HG03432 (cell line): ENCODE data around the gene MANSC4.

ENCODE experiments used
- ATAC-seq: cut with Tn5 transposase; IDR thresholded peaks from one replicate; pipeline ENCODE4 v1.9.1; 2021; ENCODE audit warnings: mild to moderate bottlenecking, moderate library complexity; ENCODE audit not compliant: unreplicated experiment

Gene MANSC4

DNA sequence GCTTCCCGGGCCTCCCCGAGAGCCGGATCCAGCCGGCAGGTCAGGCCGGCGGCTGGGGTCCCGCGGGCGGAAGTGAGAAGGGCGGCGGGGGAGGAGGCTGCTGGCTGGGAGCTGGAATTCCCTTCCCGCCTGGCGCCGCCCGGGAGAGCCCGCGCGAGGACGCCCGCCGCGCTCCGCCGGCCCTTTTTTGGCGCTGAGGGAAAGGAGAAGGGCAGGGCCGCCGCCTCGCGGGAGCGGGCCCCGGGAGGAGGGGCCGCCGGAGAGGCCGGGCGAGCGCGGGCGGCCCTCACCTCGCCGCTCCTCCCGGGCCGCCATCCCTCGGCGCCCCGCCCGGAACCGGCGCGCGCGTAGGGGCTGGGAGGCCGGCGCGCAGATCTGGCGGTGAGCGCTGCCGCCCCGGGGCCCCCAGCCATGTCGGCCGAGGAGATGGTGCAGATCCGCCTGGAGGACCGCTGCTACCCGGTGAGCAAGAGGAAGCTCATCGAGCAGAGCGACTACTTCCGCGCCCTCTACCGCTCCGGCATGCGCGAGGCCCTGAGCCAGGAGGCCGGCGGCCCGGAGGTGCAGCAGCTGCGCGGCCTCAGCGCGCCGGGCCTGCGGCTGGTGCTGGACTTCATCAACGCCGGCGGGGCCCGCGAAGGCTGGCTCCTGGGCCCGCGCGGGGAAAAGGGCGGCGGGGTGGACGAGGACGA, at the start of gene MANSC4, which contains the start of gene KLHL42:
Gene MANSC4 (minus strand): TSS at position 317 of the 692 bp plus-strand sequence. CDS start 8,960 bp downstream, outside the sequence.
Gene KLHL42 (plus strand): TSS at position 314 of the 692 bp plus-strand sequence. CDS start 98 bp downstream, at position 412.
- peak; percentile 81 for ATAC-seq

DNA sequence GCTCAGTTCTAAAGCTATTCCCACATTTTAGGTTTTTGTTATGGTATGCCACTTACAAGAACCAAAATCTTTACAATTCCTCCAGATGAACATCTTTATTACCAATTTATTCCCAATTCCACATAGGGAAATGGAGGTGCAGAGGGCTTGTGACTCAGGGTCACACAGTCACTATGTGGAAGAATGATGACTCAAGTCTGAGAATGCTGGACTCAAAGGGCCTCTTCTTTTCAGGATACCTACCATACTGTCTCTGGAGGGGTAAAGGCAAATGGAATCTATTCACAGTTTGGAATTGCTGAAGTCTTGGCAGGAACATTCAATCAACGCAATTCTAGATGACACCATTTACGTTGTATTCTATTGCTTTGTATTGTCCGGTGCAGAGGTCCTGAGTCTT, 48.2 kb upstream of the MANSC4 start:
- ATAC-seq: no peak

DNA sequence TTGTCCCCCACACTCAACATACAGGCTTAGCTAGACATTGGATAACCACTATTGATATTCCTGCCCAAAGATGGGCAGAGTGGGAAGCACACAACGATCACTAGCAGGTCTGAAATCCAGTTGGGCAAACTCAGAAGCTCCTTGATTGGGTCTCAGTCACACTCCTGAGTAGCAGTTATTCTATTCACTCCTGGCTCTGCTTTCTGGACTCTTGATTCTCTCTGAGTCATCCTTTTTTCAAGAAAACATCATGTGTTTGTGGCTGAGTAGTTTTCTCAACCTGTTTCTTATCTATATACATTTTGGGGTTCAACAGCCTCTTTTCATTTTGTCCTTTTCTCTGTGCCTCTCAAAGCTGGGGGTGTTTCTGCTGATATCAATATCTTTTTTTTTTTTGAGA, 46.0 kb upstream of the MANSC4 start:
- no peak for ATAC-seq

DNA sequence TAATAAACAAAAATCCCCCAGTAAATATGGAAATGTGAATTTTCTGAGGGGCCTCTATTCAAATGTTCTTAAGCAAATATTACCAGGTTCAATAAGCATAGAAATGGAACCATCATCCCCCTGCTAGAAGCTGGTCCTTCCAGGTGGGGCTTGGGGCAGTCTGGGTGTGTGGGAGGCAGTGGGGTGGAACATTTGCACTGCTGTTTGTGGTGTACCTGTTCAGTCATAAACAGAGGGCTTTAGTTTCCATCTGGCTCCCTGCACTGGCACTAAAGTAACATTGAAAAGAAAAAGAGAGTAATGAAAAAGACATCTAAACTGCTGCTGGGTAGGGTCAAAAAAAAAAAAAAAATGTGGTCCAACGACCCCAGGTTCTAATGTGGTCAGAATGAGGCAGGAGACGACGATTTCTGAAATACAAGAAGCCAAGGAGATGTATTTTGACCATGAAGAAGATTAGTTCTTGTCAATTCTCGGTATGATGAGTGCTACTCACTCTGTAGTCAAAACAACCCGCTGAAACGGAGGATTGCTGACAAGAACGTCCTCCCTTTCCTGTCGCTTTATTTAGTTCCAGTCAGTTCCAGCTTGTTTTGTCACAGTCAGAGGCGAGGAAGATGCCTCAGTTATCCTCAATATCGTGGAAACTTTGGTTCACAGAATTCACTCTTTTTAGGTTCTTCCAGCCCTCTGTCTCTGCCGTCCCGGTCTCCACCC, 44.2 kb upstream of the MANSC4 start:
- ATAC-seq: peak; percentile 71

DNA sequence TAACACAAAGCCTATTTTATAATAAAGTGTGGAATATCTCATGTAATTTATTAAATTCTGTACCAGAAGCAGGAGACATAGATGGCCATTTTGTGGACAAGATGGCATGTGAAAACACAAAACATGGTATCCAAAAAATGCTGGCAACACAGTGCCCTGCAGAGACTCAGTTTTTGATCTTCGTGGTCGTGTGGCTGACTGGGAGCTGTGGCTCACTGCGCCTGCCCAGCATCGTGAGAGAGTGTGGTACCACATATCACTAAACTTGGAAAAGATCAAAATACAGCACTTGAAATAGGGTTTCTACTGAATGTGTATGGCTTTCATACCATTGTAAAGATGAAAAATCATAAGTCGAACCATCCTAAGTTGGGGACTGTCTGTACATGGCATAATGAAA, 43.0 kb upstream of the MANSC4 start:
- ATAC-seq: no peak

DNA sequence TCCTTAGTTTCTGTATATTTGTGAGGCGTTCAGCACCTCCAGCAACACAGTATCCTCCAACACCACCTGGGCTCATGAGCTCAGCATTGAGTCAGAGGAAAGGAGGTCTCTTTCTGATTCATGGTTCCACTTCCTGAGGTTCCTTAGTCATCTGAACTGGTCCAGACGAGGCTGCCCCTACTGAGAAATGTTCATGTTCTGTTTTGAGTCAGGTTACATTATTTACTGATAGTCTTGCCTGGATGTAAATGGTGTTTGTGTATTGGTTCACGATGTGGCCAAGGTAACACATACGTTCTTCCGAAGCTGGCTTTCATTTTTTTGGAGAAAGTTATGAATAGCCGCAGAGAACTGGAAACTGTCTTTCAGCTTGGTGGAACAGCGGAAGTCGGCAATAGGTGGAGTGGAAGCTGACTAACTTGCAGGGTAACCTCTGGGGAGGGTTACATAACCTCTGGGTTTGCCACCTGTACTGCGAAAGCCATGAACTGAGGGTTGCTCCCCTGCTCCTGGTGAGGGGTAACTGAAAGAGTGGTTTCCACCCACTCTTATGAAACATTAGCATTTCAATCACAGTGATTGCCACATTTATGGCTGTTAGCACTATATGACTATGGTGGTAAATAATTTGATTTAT, 42.2 kb upstream of the MANSC4 start:
- peak; percentile 77 for ATAC-seq

DNA sequence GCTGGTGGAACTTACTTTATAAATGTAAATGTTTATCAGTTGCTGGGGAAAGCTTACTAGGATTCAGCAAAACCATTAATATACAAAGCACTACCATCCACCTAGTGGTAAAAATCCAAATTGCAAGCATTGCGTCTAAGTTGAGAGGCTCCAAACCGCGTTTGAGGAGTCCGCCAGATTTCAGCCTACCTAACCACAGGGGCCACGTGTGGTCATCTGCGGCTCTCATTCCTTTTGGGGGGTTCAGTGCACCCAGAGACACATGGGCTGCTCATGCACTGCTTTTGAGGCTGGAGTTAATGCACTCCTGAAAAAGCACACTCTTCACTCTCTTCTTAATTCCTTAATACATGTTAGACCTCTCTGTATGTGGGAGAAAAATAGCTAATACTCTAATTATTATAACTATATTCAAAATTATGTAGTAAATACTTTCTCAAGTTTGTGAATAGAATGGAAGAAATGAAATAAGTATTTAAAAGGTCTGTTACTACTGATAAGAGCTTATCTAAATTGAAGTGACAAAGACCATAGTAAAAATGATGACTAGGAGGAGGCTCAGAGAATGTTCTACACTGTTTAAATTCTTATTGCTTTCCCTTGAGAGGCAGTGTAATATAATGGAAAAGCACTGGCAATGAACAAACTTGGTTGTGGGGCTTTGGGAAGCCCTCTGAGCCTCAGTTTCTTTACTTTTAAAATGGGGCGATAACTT, 41.4 kb upstream of the MANSC4 start:
- ATAC-seq: no peak

DNA sequence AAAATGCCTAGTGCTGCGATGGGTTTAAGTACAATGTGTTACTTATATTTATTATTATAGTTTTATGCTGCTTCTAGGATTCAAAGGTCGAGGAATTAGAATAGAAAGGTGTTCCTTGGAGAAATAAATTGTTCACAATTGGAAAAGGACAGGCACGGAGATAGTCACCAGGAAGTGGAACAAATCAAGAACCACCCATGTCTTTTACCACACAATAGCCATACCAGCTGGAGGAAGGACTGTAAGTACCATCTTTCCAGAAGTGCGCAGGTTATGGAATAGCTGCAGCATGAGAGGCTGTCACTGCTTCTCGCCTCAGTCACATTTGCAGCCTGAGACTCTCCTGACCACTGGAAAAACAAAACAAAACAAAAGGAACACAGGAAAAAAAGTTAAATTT, 40.5 kb upstream of the MANSC4 start:
- ATAC-seq: no peak

DNA sequence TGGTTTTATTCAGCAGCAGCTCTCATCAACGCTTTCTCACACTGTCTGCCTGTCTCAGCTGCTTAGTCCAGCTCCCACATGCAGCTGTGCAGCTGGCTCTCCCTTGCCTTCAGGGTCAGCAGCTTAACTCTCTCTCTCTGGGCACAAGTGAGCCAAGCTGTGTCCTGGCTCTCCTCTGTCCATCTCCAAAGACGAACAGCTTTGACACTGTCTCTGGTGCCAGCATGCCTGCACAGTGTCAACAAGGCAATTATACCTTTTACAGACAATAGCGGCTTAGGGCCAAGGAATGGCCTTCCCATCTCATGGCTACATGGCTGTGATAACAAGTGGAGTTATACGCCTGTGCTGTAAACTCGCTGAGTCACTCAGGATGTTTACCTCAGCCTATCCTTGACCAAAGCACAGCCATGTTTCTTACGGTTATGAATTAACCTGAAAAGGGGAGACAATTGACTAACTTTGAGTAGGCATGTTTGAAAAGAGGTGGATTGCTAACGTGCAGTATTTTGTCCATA, 38.4 kb upstream of the MANSC4 start:
- ATAC-seq: no peak

DNA sequence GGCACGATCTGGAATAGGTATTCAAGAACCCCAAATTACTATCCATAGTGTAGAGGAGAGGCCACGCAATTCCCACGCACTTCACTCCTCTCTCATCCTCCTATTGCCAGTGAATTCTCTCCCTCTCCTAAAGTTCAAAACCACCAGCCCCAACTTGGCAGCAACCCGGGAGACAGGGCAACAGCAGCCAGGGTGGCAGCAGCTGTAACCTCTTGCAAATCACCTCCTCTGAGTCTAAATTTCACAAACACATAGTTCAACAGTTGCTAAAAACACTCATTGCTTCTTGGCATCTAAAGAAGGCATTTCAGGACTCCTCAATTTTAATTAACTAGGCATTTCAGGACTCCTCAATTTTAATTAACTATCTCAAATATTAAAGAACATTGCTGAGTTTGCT, 37.7 kb upstream of the MANSC4 start:
- no peak for ATAC-seq

DNA sequence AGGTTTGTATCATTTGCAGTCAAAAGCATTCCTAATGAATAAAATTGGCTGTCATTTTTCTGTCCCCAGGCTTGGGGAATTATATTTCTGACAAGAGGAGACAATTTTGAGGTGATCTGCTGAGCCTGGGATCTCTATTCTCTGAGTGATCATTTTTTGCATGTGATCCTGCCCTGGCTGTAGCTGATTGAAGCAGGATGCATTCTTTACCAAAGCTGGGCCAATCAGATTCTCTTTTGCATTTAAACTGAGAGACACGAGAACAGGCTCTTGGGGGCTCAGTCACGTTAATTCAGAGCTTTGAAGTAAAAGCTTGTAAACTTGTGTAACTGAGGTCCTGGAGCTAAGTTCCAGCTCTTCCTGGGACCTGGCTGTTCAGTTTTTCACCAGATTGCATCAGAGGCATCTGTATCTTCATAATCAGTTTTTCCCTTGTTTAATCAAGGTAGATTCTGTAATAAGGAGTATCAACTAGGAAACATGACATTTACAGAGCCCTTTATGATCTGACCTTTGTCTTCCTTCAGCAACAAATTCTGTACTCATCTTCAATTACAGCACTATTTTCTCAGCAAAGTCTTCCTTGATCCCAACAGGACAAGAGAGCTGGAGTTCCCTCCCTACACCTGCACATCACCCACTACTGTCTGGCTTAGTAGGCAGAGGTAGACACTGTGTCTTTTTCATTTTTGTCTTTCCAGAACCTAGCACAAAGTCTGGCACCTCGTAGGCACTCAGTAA, 35.0 kb upstream of the MANSC4 start:
- ATAC-seq: no peak

DNA sequence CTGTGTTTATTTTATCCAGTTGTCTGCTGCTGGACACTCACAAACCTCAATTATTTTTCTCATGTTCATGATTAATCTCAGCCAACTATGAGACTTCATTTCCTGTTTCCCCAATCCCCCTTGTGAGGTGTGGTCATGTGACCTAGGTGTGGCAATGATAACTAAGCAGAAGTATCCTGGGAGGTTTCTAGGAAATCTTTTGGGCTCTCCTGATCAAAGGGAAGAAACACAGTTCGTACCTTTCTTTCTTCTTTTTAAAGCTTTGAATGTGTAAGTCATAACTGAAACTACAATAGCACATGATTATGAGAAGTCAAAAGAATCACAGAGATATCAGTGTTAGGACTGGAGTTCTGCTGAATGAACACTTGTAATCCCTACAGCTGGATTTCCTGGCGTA, 34.4 kb upstream of the MANSC4 start:
- no peak for ATAC-seq

DNA sequence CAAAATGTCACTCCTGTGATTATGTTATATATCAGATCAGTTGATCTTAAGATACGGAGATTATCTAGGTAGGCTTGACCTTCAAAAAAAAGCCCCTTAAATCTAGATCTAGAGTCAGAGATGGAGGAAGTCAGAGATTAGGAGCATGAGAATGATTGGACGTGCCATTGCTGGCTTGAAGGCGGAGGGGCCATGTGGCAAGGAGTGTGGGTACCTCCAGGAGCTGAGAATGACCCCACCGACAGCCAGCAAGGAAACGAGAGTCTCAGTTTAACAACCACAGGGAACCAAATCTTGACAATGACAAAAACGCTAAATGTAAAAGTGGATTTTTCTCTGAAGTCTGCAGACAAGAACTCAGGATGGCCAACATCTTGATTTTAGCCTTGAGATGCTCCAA, 32.5 kb upstream of the MANSC4 start:
- no peak for ATAC-seq

DNA sequence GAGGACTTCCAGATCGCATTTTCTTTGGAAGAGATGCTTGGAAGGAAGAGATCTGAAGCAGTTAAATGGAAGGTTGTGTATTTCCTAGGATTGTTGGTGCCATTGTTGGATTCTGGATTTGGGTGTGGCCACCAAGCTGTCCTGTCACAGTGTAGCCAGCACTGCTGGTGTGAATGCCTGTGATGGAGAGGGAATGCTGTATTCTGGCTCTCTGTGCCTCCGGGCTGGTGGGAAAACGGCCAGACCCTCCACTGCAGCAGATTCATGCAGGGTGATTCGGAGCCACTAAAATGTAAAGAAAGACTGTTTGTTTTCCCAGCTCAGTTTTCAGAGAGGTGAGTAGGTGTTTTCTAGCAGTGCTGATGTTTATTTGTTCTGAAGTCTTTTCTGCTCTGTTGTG, 30.7 kb upstream of the MANSC4 start:
- no peak for ATAC-seq

DNA sequence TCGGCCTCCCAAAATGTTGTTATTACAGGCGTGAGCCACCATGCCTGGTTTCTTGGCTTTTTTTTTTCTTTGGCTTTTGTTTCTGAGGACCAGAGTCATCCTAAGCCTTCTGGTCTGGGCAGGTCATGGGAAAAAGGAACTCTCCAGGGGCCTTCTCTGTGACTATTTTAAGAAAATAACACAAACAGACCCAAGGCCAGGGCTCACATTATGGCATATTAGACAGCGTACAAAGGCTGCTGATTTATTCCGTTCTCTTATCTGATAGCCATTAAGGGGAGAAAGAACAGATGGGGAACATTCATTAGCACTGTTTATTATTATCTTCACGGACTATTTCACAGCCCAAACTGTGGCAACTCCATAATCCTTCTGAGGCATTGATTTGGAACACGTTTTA, 28.8 kb upstream of the MANSC4 start:
- no peak for ATAC-seq

DNA sequence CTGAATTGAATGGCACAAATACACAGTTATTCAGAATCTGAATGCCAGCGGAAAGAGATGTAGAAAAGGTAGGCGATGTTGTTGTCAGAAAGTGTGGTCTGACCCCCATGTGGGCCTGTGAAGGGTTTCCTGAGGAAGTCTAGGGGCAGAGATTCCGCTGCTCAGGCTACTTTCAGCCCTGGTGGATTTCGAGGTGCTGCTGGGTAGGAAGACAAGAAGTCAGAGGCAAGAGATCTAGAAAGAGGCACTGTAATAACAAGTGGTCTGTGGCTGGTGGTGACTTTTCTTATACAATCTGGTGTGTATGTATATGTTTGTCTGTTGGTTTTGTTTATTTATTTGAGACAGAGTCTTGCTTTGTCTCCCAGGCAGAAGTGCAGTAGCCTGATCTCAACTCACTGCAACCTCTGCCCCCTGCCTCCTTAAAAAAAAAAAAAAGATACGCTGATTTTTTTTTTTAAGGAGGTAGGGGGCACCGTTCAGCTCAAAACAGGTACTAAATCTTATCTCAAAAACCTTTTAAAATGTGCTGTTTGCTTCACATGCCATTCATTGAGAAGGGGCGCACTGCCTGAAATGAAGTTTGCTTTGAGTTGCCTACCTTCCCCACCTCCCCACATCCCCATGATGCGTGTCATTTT, 27.1 kb upstream of the MANSC4 start:
- no peak for ATAC-seq

DNA sequence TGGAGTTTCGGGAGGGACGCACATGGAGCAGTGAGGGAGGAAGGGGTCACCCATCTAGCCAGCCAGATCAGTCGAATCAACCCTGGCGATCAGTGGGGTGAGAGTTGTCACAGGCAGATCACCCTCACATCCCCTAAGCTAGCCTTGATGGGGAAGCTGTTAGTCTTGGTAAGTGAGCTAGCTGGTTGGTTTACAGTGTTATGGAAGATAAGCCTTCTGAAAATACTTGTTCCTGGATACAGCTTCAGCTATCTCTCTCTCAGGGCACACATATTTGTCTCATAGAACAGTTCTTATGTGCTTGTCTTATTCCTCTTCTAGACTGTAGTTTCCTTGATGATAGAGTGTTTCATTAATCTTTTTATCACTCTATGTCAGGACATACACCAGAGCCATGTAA, 26.2 kb upstream of the MANSC4 start:
- ATAC-seq: no peak

DNA sequence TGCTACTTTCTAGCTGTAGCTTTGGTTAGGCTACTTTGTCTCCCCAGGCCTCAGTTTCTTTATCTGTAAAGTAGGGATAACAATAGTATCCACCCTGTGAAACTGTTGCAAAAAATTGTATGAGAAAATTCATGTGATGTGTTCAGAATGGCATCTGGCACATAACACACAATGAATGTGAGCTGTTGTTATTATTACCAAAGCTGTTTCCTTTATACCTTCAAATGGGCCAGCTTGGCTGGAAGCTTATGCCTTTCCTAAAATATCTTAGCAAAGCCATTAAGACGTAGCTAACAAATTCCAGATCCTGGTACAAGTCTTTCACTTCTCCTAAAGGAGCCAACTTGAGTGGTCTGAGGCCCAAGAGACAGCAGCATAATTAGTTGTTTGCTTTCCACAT, 25.2 kb upstream of the MANSC4 start:
- ATAC-seq: no peak

DNA sequence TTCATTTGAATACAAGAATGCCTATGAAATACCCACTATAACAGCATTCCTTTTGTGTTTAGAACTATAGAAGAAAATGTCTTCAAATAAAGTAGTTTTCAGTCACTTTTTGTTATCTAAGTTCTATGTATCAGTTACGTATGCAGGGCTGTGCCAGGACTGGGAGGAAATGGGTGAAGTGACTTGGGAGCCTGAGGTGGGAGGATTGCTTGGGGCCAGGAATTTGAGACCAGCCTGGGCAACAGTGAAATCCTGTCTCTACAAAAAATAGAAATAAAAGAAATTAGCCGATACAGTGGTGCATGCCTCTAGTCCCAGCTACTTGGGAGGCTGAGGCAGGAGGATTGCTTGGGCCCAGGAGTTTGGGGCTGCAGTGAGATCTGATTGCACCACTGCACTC, 22.9 kb upstream of the MANSC4 start:
- no peak for ATAC-seq

DNA sequence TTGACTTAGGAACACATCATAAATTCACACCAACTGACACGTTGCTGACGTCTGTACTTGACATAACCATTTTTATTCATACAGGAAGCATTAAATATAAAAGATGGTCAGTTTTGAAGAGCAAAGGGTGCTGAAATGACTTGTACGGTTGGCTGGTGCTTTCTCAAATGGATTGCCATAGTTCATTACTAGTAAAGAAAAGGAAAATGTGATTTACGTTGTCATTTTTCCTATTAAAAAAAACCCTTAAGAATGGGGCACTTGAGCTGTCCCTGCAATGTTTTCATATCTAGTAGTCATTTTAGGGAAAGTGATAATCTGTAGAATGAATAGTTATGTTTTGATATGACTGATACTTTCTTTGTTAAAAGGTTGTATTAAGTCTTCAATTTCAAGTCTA, 22.5 kb upstream of the MANSC4 start:
- ATAC-seq: no peak
